ENCODE results near the gene VAT1L. TPM values are rescaled to one million over a fixed set of nuclear protein-coding genes. Genes with fewer than 3 reads are reported as not detected.
A peak's percentile ranks its signal among the peaks of the same experiment; 100 is the strongest.

Gene VAT1L
- total RNA-seq, 2 experiments from 2014 or later = not detected

GRCh38 chr16:77849646-77850258, 61.4 kb downstream of the VAT1L start:
- Mint-ChIP-seq H3K27me3 (peaks cover 4% of the 10 kb centered on the region), H3K4me1 (no peaks in the 10 kb centered on the region), H3K36me3 (ENCODE audit: low read depth) (no peaks in the 10 kb centered on the region), H3K27ac (no peak overlapping the region), H3K4me3 (no peak overlapping the region), H3K9me3 (no peaks in the 10 kb centered on the region)
- CTCF ChIA-PET = interaction anchor here (1.1 kb wide), 1 partner anchor 9 kb away, joined by 3 read pairs; no protein-coding TSS in a partner anchor
- POLR2A ChIA-PET = no interaction called here
- DNase-seq = no peak

DNA sequence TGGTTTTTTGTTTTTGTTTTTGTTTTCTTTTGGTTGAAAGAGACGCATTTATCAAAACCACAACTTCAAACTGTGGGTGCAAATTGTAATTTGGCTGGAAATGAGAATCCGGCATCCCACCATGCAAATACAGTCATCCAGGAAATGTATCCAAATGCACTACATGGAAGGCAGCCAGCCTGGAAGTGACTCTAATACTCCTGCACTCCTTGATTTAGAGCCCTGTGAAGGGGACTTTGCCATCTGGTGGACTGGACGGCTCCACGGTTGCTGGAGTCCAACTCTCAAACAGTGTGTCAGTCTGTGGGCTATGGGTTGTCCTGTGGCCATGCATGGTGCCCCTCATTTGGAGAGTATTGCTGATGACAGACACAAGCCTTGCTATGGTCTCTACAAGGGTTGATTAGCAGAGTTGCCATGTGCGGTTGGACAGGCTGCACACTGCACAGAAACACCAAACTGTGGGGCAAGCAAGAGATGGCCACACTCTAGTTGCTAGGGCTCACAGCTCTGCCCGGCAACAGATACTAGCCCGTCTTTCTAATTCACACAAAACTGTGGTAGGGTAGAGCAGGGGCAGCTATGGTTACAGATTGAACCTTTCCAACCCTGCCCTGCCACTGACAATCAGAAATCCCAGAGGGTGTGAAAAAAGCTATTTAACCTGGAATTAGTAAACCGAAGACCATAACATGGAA, 62.4 kb downstream of the VAT1L start:
- ChIA-PET POLR2A (no interaction called here), CTCF (interaction anchor here (0.5 to 1.1 kb wide), 2 partner anchors 11 to 154 kb away, joined by 3 read pairs; no protein-coding TSS in a partner anchor)
- Mint-ChIP-seq H3K9me3 (no peaks in the 10 kb centered on the region), H3K4me1 (no peaks in the 10 kb centered on the region), H3K36me3 (ENCODE audit: low read depth) (no peaks in the 10 kb centered on the region), H3K27ac (no peak overlapping the region), H3K4me3 (no peak overlapping the region), H3K27me3 (peaks cover 4% of the 10 kb centered on the region)
- DNase-seq = no peak

GRCh38 chr16:77853161-77853560, 64.8 kb downstream of the VAT1L start:
- ChIA-PET CTCF (no interaction called here), POLR2A (no interaction called here)
- H3K4me1 Mint-ChIP-seq = no peaks in the 10 kb centered on the region
- no peak overlapping the region for H3K4me3 Mint-ChIP-seq
- no peaks in the 10 kb centered on the region for H3K9me3 Mint-ChIP-seq
- DNase-seq = no peak
- H3K27me3 Mint-ChIP-seq = peaks cover 4% of the 10 kb centered on the region
- H3K36me3 Mint-ChIP-seq (ENCODE audit: low read depth) = no peaks in the 10 kb centered on the region
- H3K27ac Mint-ChIP-seq = no peak overlapping the region

DNA sequence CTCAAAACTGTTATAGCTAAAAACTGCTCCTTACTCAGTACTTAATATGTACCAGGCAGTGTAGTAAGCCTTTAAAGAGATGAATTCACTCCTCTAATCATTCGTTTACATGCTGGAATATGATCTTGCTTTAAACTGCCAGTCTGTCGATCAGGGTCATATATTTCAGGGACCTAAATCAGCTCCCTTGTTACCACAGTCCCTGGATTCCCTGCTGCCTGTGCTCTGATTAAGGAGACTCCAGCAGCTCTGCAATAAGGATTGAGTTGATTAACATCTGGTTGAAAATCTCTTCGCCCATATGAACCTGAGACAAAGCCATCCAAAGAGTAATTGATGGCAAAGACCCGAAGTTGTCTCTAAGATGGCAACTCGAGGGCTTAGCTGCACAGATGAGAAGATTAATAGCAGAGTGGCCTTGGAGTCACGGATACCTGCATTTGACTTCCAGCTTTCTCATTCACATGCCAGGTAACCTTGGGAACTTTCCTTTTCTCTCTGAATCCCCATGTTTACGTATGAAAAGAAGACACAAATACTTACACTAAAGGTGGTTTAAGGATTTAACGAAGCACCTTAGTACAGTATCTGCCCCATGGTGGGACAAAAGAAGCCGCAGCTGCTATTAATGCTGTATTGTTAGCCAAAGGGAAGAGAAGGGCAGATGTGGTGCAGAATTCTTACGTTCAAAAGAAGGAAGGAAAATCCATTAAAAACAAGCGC, 68.2 kb downstream of the VAT1L start:
- no peak overlapping the region for H3K4me3 Mint-ChIP-seq
- H3K36me3 Mint-ChIP-seq (ENCODE audit: low read depth) = no peaks in the 10 kb centered on the region
- POLR2A ChIA-PET = no interaction called here

DNA sequence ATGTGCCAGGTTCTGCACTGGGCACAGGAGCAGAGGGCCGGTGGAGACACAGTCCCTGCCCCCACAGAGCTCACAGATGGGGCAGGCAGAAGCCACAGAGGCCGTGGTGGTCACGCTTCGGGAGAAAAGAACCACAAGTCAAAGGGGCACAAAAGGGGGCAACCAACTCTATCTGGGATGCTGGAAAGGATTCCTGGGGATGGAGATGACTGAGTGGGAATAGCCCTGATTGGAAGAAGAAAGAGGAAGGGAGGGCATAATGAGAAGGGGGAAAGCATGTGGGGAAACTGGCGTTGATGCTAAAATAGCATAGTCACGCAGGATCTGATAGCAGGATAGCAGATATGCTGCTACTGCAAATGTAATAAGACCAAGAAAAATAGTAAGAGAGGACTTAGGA, 69.7 kb downstream of the VAT1L start:
- no peaks in the 10 kb centered on the region for H3K4me1 Mint-ChIP-seq
- no peak for DNase-seq
- no peak overlapping the region for H3K27ac Mint-ChIP-seq
- peaks cover 2% of the 10 kb centered on the region for H3K27me3 Mint-ChIP-seq
- H3K9me3 Mint-ChIP-seq = no peaks in the 10 kb centered on the region
- ChIA-PET CTCF (no interaction called here), POLR2A (no interaction called here)
- H3K4me3 Mint-ChIP-seq = no peak overlapping the region
- H3K36me3 Mint-ChIP-seq (ENCODE audit: low read depth) = no peaks in the 10 kb centered on the region

More for the DNA sequence above, 68.2 kb downstream of the VAT1L start:
- no peaks in the 10 kb centered on the region for H3K4me1 Mint-ChIP-seq
- CTCF ChIA-PET = no interaction called here
- H3K27me3 Mint-ChIP-seq = peaks cover 4% of the 10 kb centered on the region
- H3K27ac Mint-ChIP-seq = no peak overlapping the region
- no peak for DNase-seq
- no peaks in the 10 kb centered on the region for H3K9me3 Mint-ChIP-seq

- CTCF ChIA-PET = interaction anchor here (0.5 to 0.6 kb wide), 2 partner anchors 105 to 200 kb away, joined by 3 to 4 read pairs; no protein-coding TSS in a partner anchor
- H3K4me1 Mint-ChIP-seq = no peaks in the 10 kb centered on the region
- H3K9me3 Mint-ChIP-seq = no peaks in the 10 kb centered on the region
- POLR2A ChIA-PET = no interaction called here
- H3K36me3 Mint-ChIP-seq (ENCODE audit: low read depth) = no peaks in the 10 kb centered on the region
- H3K27ac Mint-ChIP-seq = no peak overlapping the region
- DNase-seq = no peak
- no peaks in the 10 kb centered on the region for H3K27me3 Mint-ChIP-seq
- H3K4me3 Mint-ChIP-seq = no peak overlapping the region
These were observed 71.3 kb downstream of the VAT1L start for GRCh38 chr16:77859493-77860232.

DNA sequence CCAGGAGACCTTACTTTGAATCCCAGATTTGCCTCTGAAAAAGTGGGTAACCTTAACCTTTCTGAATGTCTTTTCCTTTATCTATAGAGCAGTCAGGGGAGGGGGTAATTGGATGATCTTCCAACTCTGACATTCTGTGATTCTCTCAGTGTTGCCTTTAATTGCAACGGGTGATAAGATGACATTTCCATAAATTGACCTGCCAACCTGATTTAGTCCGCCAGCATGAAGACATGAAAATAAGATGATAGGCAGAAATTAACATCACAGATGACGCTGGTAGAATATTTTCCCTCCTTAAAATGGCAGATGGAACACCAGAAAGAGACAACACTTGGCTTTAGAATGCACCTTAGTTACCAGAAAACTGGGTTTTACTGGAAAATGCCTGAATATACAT, 72.6 kb downstream of the VAT1L start:
- Mint-ChIP-seq H3K9me3 (no peaks in the 10 kb centered on the region), H3K4me3 (no peak overlapping the region), H3K27ac (no peak overlapping the region), H3K36me3 (ENCODE audit: low read depth) (no peaks in the 10 kb centered on the region), H3K27me3 (no peaks in the 10 kb centered on the region), H3K4me1 (no peaks in the 10 kb centered on the region)
- no peak for DNase-seq
- ChIA-PET POLR2A (no interaction called here), CTCF (no interaction called here)

- H3K4me1 Mint-ChIP-seq = peaks cover 2% of the 10 kb centered on the region
- H3K9me3 Mint-ChIP-seq = no peaks in the 10 kb centered on the region
- no peak overlapping the region for H3K27ac Mint-ChIP-seq
- H3K4me3 Mint-ChIP-seq = no peak overlapping the region
- CTCF ChIA-PET = no interaction called here
- no peaks in the 10 kb centered on the region for H3K27me3 Mint-ChIP-seq
- no peak for DNase-seq
- POLR2A ChIA-PET = no interaction called here
- H3K36me3 Mint-ChIP-seq (ENCODE audit: low read depth) = no peaks in the 10 kb centered on the region
These were observed 74.9 kb downstream of the VAT1L start for GRCh38 chr16:77863250-77863649.

- H3K9me3 Mint-ChIP-seq = no peaks in the 10 kb centered on the region
- no peaks in the 10 kb centered on the region for H3K27me3 Mint-ChIP-seq
- no peak for DNase-seq
- ChIA-PET POLR2A (no interaction called here), CTCF (interaction anchor here (0.6 kb wide), 1 partner anchor 20 kb away, joined by 4 read pairs; no protein-coding TSS in a partner anchor)
- H3K4me3 Mint-ChIP-seq = no peak overlapping the region
- H3K4me1 Mint-ChIP-seq = peaks cover 12% of the 10 kb centered on the region
- H3K27ac Mint-ChIP-seq = no peak overlapping the region
- H3K36me3 Mint-ChIP-seq (ENCODE audit: low read depth) = no peaks in the 10 kb centered on the region
These were observed 78.4 kb downstream of the VAT1L start for GRCh38 chr16:77866752-77867151.

- DNase-seq = no peak
- CTCF ChIA-PET = interaction anchor here (0.6 kb wide), 1 partner anchor 1385 kb away, joined by 5 read pairs; no protein-coding TSS in a partner anchor
- Mint-ChIP-seq H3K4me3 (no peak overlapping the region), H3K27me3 (no peaks in the 10 kb centered on the region), H3K9me3 (no peaks in the 10 kb centered on the region), H3K27ac (no peak overlapping the region), H3K4me1 (peaks cover 12% of the 10 kb centered on the region), H3K36me3 (ENCODE audit: low read depth) (no peaks in the 10 kb centered on the region)
- POLR2A ChIA-PET = no interaction called here
These were observed 79.7 kb downstream of the VAT1L start for GRCh38 chr16:77868052-77868451.

GRCh38 chr16:77868478-77868877, 80.1 kb downstream of the VAT1L start:
- H3K27ac Mint-ChIP-seq = no peak overlapping the region
- H3K36me3 Mint-ChIP-seq (ENCODE audit: low read depth) = no peaks in the 10 kb centered on the region
- no peak overlapping the region for H3K4me3 Mint-ChIP-seq
- H3K9me3 Mint-ChIP-seq = no peaks in the 10 kb centered on the region
- ChIA-PET CTCF (no interaction called here), POLR2A (no interaction called here)
- no peaks in the 10 kb centered on the region for H3K27me3 Mint-ChIP-seq
- H3K4me1 Mint-ChIP-seq = peaks cover 12% of the 10 kb centered on the region
- peak; percentile 28 for DNase-seq

DNA sequence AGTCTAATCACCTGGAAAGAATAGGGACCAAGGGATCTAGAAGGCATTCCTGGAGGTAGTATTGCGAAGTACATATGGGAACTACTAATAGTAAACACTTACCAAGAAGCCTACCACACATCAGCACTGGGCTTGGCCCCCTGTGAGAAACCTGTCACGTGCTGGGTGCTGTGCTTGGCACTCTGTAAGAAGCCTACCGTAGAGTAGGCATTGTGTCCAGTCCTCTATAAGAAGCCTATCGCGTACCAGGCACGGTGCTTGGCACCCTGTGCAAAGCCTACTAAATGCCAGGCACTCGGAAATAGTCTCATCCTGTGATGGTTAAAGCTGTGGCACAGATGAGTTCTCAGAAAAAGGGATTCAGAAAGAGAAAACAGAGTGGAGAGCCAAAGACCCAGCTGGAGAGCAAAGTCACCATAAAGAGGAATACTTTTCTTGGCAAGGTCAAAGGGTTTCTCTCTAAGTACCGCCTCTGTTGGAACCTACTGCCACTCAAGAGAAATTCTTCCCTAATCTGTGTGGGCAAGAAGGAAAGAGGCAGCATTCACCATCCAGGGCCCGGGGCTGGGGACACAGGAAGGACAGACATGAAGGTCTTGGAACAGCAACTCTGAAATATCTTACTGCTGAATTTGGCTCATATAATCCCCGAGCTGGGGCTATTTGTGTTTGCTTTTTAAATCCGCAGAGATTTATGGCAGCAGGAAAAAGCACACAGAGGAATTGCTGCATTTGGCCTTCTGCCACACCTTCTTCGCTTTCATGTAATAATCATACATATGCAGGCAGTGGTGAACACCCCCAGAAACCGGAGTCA, 81.8 kb downstream of the VAT1L start:
- Mint-ChIP-seq H3K27ac (no peak overlapping the region), H3K27me3 (no peaks in the 10 kb centered on the region), H3K9me3 (no peaks in the 10 kb centered on the region), H3K36me3 (ENCODE audit: low read depth) (no peaks in the 10 kb centered on the region), H3K4me3 (no peak overlapping the region), H3K4me1 (peaks cover 12% of the 10 kb centered on the region)
- no peak for DNase-seq
- POLR2A ChIA-PET = no interaction called here
- CTCF ChIA-PET = no interaction called here

Data from activated CD4-positive, alpha-beta T cell treated with anti-CD3 and anti-CD28 coated beads, Interleukin-2, amount 10 ng/mL, durations not matched to agents 7 days and 5 days (primary cell).